ENCODE measurements around the gene DNMBP.
"Not testable (repeated sequence)": the region's sequence is repeated elsewhere in the genome, so short reads cannot be mapped to it uniquely, and the experiment has no call there.

The DNMBP gene

GRCh38 chr10:99958302-99958701 is 51.4 kb downstream of the DNMBP start:
- no peak for DNase-seq (ENCODE audit: low read depth in 3 of 3)

GRCh38 chr10:99953510-99953909 is 56.2 kb downstream of the DNMBP start:
- DNase-seq (ENCODE audit: low read depth in 3 of 3) = not testable (repeated sequence)

- DNase-seq (ENCODE audit: low read depth in 3 of 3) = no peak
Measured at GRCh38 chr10:99952799-99953198, 56.9 kb downstream of the DNMBP start.

- DNase-seq (ENCODE audit: low read depth in 3 of 3) = not testable (repeated sequence)
Measured at GRCh38 chr10:99946051-99946450, 63.7 kb downstream of the DNMBP start.

DNA sequence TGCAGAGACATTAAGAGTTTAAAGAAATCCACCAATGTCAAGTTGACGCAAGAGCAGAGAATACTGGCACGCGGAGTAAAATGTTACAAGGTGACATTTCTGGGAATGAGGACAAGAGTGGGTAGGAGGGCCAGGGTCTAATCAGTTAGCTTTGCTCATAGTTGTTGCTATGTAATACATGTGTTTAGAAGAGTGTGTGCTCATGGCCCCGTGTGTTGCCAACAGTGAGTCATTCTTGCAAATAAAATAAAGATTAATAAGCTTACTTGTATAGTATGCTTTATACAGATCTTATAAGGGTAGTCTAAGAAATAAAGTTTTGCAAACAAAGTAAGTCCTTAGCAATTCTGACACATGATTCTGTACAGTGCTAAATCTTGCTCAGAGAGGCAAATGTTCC is 64.5 kb downstream of the DNMBP start:
- no peak for DNase-seq (ENCODE audit: low read depth in 3 of 3)

DNA sequence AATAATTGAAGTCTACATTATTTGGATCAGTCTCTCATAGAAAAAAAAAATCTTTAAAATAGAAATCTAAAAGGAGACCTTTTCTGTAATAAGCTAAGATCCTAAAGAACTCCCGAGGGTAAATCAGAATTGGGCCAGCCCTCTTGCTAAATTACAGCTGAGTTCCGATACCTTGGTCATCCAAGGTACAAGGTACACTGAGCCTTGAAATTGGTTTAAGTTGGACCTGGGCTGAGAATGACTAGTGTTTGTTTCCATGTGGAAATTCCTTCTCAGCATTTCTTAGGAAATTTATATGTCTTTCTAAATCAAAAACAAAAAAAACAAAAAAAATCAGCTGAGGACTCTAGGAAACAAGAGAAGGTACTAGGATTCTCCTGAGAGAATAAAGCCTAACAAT is 64.9 kb downstream of the DNMBP start:
- no peak for DNase-seq (ENCODE audit: low read depth in 3 of 3)

DNA sequence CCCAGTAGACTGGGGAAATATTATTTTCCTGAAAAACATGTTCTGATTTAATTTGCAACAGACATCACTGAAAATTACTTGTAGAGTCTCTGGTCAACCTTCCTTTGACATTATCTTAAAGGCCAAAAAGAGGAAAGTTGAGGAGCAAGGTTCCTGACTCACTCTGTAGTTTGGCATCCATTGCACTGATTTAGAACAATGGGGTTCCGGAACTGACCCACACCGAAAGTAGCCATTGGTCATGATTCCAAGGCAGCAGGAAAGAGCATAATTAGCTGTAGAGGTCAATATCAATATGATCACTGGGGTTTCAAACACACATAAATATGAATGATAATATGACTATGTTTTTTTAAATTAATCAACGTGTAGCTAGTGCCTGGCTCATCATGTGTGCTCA is 65.8 kb downstream of the DNMBP start:
- no peak for DNase-seq (ENCODE audit: low read depth in 3 of 3)

DNA sequence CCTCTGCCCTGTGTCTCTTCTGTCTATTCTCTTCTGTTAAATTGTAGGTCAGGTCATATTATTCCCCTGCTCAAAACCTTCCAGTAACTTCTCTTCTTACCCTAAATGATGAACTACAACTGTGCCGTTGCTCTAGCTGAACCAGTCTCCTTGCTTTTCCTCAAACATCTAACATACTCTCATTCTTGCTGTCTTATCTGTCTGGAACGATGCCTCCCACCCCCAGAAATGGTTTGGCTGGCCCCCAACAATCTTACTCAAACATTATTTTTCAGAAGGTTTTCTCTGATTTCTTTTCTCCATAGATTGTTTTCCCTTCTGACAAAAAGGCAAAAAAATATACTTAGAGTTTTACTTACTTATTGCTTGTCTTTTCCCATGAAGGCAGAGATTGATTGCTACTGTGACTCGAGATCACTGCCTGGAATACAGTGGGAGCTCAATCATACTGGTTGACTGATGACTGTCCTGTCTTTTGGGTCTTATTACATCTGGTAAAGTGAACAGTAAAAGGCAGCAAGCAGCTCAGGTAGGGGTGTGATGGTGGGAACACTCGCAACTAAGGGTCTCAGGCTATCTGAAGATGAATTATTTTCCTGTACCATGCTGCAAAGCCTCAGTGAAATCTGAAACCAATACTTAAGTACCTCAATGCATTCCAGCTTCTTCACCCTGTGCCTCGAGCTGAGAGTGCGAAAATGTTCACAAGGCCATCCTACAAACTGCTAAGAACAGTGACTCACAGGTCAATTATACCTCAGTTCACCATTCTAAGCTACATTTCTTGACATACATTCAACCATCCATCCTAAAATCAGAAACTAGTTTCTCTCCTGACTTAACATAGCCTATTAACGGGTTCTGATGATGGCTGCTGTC is 67.6 kb downstream of the DNMBP start:
- no peak for DNase-seq (ENCODE audit: low read depth in 3 of 3)

DNA sequence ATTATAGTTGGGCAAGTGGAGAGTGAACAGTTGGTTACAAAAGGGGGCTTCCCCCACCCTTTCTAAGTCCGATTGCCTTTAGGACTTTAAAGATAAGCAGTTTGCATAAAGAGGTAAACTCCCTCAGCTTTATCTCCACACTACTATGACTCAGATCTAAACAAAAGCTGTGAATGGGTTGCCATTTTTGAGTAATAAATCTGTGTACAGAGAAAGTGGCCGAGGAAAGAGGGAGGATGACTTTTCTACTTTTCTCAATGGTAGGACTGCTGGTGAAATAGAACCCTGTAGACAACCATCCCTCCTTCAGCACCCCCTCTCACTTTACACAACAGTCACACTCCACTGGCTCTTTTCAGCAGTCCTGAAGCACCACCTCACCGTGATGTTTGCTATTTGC is 71.2 kb downstream of the DNMBP start:
- no peak for DNase-seq (ENCODE audit: low read depth in 3 of 3)

DNA sequence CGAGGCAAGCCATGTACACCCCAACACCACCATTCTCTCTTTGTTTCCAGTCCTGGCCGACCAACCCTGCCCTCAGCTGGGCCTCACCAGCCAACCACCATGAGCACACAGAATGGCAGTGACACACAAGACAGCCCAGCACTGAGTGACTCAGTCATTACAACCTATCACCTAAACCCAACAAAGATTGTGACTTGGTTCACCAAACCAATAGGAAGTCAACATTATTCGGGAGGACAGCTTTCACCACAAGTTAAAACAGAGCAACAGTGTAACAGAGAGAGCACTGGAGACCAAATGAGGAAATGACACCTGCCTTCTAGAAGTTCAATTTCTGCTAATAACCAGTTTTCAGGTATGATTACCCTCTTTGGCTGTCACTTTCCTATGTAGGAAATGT is 72.1 kb downstream of the DNMBP start:
- no peak for DNase-seq (ENCODE audit: low read depth in 3 of 3)

GRCh38 chr10:99932203-99932957 is 77.4 kb downstream of the DNMBP start:
- not testable (repeated sequence) for DNase-seq (ENCODE audit: low read depth in 3 of 3)

DNA sequence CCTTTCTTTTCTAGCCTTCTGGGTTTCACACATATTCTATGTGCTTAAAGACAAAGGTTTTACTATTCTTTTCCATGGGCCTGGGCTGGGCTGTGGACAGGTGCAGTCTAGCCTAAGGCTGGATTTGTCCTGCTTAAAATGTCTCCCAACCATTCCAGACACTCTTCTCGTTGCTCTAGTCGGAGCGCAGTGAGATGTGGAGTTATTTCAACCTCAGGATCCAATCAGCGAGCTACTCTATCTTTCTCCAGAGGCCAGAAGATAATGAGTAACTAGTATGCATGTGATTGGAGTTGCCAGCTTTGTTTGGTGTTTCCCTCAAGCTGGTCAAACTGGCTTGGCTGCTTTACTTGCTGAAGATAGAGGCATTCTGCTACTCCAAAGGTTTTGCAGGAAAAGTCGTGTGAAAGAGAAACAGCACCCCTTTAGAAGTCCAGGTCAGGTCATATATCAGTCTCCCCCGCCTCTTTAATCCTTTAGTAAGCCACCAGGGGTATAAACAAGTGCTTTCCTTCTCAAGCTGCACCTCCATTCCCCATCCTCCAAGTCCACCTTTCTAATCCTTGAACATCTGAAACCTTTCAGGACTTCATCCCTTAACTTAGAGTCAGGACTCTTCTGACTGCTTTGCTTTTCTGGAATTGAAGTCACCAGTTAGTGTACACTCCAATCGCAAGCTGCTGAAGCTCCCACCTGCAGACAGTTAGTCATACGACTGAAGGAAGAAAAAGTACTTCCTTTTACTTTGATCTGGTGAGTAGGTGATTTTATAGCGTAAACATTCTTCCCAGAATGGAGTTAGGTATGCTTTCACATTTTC is 78.8 kb downstream of the DNMBP start:
- no peak for DNase-seq (ENCODE audit: low read depth in 3 of 3)

DNA sequence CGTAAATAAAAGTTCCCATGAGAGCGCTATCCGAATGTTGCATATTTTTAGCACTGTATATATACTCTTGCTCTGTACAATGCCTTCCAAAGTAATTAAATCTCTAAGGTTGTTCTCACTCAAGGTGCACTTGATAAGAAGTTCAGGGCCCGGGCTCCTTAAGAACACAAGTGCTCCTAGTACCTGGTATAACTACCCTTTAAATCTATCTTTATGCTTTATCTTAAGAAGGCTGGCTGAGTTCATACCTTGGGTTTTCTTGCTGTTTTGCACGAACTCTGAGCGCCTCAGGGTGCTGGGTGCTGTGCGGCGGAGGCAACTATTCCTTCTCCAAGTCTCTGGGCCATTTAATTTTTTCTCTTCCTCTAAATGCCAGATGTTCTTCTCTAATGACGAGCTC is 80.4 kb downstream of the DNMBP start:
- DNase-seq (ENCODE audit: low read depth in 3 of 3) = no peak

GRCh38 chr10:99927721-99928280 is 81.9 kb downstream of the DNMBP start:
- DNase-seq (ENCODE audit: low read depth in 3 of 3) = no peak

DNA sequence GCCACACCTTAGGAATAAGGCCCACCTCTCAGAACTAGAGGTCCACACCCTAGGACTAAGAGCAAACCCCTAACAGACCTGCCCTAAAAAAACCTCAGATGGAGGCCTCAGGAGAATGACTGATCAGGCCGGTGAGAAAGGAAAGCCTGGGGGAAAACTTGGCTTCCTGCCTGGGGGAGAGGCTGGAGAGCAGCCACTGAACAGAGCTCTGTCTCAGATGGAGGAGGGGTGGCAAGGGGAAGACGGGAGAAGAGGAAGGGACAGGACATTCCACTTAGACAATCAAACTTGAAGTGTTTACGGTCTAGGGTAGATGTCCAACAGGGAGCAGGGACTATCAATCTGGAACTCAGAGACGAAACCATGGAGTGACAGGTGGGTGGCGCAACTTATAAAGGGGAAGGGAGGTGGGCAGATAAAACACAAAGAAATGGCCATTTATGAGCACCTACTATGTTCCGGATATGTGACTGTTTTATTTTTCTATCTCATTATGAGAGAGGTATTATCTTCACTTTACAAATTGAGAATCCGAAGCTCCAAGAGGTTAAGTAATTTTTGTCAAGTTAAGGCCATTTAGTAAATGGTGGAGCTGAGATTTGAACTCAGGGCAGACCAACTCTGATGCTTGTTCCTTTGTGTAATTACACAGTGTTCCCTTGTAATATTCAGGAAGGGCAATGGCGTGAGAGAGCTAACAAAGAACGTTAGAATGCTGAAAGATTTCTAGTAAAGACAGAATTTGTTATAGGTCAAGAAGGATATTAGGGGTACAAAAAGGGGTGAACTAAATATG is 82.6 kb downstream of the DNMBP start:
- DNase-seq (ENCODE audit: low read depth in 3 of 3) = no peak

DNA sequence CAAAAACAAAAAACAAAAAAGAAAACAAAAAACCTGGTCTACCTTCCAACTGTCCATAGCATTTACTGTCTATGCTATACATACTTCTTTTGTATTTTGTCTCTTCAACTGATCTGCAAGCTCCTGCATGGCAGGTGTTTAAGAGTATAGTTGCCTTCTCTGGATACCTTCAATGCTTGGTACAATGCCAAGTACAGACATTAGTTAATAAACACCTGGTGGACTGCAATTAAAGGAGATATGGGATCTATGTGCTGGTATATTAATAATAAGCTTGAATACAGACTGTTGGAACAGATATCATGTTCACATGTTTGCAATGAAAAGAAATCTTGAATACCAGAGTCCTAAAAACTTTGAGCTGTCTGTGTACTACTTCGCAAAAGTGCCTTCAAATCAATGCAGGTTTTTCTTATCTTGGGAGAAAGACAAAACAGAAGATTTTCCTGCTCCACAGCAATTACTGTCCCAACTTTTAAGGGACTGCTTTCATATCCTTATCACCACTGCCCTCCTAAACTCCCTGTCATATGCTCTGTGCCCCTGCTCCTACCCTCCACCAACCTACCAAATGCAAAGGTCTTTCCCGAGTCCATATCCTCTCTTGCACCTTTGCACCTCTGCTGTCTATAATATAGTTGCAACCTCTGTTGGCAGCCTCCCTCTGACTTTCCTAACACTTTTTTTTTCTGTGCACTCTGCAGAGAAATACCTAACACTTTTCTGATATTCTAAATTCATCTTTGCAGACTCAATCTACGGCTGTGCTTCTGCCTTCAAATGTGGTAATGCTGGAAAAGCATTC is 85.1 kb downstream of the DNMBP start:
- DNase-seq (ENCODE audit: low read depth in 3 of 3) = no peak

DNA sequence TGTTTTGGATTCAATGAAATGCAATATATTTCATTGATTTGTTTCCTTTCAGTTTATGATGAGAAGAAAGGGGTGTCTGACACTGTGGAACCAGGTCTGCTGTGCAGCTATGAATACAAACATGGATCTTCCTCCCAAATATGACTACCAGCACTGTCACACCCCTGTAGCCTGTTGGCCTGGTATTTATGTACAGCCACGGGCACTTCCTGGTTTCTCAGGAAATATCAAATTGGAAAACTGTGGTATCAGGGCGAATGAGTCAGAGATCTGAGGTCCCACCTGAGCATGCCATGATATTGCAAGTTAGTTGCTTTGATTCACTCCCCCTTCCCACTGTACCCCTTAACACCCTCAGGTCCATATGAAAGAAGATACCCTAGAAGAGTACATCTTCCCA is 87.8 kb downstream of the DNMBP start:
- DNase-seq (ENCODE audit: low read depth in 3 of 3) = no peak

DNA sequence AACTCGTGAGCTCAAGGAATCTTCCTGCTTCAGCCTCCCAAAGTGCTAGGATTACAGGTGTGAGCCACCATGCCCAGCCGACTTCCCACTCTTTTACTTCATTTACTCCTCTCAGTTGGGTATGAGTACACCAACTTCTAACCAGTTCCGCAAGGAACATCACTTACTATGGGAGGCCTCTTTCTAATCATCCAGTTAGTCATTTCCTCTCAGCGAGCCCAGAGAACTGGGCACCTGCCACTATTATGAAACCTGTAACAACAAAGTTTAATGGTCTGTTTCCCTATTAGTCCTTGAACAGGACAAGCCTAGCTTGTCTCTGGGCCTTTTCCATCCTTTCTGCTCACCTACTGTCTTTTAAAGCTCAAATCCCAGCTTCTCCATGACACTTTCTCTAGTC is 88.8 kb downstream of the DNMBP start:
- DNase-seq (ENCODE audit: low read depth in 3 of 3) = no peak

DNA sequence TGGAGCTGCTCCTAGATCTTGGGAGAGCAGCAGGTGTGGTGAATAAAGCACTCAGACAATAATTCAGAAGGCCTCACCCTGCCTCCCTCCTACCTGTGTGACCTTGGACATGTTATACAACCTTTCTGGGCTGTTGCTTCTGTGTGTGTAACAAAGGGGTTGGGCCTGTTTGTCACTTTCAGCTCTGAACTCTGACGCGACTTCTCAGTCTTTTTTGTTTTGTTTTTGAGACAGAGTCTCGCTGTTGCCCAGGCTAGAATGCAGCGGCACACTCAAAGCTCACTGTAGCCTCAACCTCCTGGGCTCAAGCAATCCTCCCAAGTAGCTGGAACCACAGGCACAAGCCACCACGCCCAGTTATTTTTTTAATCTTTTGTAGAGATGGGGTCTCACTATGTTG is 89.3 kb downstream of the DNMBP start:
- DNase-seq (ENCODE audit: low read depth in 3 of 3) = no peak

All from stimulated activated CD4-positive, alpha-beta T cell treated with anti-CD3 and anti-CD28 coated beads, TNF-alpha, amount 100 ng/mL, for 48 hours (primary cell).